ENCODE results near the gene EPHA8.

EPHA8 gene

DNA sequence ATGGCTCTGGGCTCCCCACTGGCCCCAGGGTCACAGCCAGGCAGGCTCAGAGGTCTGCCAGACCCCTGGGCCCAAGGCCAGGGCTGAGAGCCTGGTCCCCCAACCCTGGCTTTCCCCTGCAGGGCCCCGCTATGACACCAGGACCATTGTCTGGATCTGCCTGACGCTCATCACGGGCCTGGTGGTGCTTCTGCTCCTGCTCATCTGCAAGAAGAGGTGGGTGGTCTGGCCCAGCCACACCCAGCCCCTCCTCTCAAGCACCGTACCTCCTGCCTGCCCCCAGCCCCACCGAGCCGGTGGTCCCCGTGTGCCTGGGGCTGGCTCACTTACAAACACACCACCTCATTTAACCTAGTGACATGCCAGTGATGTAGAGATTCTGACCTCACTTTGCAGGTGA, 31.8 kb downstream of the EPHA8 start:
- DNase-seq, result no peak

- DNase-seq, result no peak
Measured at GRCh38 chr1:22597301-22597965, 34.1 kb downstream of the EPHA8 start.

- no peak for DNase-seq
Measured at GRCh38 chr1:22597996-22598395, 34.7 kb downstream of the EPHA8 start.

GRCh38 chr1:22598736-22599135, 35.4 kb downstream of the EPHA8 start:
- no peak for DNase-seq

DNA sequence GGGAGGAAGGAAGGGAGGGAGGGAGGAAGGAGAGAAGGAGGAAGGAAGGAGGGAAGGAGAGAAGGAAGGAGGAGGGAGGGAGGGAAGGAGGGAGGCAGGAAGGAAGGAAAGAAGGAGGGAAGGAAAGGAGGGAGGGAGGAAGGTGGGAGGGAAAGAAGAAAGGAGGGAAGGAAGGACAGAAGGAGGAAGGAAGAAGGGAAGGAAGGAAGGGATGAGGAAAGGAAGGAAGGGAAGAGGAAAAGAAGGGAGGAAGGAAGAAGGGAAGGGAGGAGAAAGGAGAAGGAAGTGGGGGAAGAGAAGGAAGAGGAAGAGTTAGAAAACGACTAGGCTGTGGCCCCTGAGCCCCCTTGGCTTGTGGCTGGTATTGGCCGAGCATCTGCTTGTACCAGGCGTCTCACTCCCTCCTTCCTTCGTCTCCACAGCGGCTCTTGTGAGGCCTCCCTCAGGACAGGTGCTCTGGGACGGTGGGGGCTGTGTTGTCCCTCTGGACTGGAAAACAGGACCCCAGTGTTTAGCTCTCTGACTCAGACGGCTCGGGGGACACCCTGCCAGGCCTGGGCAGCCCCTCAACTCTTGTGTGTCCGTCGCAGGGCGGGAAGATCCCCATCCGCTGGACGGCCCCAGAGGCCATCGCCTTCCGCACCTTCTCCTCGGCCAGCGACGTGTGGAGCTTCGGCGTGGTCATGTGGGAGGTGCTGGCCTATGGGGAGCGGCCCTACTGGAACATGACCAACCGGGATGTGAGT, 37.0 kb downstream of the EPHA8 start:
- no peak for DNase-seq

GRCh38 chr1:22600817-22601605, 37.7 kb downstream of the EPHA8 start:
- no peak for DNase-seq

DNA sequence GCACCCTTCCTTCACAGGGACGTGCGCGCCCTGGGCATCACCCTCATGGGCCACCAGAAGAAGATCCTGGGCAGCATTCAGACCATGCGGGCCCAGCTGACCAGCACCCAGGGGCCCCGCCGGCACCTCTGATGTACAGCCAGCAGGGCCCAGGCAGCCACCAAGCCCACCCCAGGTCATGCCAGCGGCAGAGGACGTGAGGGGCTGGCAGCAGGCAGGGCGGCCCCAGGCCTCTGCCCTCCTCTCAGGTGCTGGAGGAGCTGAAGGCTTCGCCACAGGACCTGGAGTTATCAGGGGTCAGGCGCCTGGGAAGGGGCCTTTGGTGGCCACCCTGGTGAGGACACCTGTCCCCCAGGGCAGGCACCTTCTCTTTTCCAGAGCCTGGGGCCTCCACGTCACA, 38.3 kb downstream of the EPHA8 start:
- no peak for DNase-seq

- DNase-seq, result no peak
Measured at GRCh38 chr1:22602060-22602740, 38.9 kb downstream of the EPHA8 start.

DNA sequence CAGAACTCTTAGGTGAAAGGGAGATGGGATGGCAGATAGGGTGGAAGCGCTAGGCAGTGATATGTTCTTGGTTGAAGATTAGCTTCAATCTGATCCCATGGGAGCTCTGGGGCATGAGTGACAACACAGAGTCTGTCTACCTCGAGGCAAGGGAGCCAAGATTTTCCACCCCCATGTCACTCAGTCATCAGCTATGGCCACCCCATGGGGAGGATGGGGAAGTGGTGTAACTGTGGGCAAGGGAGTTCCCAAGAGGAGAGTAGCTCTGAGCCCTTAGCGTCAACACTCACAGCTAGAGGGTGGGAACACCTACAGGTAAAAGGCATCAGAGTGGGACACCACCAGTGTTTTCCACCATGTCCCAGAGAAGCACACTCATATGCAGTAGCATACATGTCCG, 42.9 kb downstream of the EPHA8 start:
- no peak for DNase-seq

- DNase-seq, result no peak
Measured at GRCh38 chr1:22607154-22607553, 43.9 kb downstream of the EPHA8 start.

DNA sequence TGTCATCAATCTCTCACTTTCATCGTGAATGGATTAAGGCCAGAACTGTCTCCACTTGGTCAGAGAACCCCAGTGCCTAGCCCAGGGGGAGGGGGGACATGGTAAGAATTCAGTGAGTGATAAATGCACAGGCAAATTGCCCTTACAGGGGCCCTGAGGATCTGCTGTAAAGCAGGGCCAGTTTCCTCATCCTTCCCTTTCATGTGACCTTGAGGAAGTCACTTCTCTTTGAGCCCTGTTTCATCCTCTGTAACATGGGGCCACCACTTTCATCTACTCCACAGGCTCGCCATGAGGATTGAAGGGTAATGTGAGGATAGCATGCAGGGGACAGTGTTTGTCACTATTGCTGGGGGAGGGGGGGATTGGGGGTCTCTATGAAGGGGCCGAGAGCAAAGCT, 45.1 kb downstream of the EPHA8 start:
- no peak for DNase-seq

DNA sequence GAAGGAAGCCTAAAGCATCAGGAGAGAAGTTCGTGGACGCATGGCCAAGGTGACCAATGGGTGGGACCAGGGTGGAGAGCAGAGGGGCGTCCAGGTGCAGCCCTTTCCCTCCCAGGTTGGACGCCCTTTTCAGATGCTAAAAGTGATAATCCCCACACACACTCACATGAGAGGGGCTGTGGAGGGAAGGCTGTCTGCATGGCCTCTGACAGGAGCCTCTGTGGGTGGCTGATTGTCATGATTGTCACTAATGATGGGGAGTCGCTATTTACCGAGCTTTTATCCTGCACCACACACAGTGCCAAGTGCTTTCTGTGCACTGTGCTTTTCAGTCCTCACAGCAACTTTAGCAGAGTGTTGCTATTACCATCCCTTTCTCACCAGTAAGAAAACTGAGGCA, 46.0 kb downstream of the EPHA8 start:
- DNase-seq, result no peak

GRCh38 chr1:22611530-22611947, 48.2 kb downstream of the EPHA8 start:
- DNase-seq, result no peak

DNA sequence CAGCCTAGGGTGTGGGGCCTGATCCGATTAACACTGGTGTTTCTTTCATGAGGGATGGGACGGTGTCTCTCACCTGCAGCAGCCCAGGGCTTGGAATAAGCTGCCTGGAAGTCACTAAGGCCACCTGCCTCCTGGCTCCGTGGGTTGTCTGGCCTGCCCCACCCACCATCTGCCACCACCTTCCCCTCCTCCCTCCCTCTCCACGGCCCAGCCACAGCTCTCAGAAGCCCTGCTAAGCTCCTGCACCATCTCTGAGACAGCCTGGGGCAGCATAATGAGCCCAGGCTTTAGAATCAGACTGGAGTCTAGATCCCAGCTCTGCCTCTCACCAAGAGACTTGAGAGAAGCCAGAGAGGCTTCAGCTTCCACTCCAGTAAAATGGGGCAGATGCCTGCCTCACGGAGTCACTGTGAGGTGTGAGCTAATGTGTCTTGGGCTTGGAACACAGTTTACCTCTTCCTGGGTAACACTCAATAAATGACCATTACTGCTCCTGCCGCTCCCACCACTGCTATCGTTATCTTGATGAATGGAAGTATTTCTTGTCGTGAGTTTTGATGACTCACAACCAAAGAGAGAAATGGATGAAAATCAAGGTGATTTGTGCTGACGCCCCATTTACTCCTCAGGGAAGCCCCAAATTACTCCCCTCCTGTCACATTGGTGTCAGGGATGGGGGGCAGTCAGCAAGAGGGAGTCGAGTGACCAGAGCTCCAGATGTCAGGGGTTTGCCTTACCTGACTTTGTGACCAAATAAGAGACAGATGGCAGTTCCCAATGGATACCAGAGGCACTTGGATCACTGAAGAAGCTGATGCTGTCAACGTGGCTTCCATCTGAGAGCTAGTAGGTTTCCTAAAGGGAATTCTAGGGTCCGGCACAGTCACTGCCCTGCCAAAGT, 49.6 kb downstream of the EPHA8 start:
- DNase-seq, result no peak

DNA sequence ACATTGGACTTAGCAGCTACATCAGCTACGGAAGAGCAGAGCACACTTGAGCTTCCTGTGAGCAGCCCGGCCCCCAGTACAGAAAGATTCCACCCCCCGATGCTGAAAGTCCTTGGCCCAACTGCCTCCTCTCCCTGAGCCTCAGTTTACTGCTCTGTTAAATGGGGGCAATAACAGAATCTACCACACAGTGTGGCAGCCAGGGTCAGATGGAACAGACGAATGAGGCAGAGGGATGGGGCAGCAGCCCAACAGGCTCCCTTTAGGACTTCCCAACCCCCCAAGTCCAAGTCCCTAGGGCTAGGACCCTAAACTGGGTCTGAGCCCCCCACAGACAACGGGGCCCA, 50.3 kb downstream of the EPHA8 start:
- DNase-seq, result no peak

GRCh38 chr1:22613951-22614350, 50.7 kb downstream of the EPHA8 start:
- no peak for DNase-seq

DNA sequence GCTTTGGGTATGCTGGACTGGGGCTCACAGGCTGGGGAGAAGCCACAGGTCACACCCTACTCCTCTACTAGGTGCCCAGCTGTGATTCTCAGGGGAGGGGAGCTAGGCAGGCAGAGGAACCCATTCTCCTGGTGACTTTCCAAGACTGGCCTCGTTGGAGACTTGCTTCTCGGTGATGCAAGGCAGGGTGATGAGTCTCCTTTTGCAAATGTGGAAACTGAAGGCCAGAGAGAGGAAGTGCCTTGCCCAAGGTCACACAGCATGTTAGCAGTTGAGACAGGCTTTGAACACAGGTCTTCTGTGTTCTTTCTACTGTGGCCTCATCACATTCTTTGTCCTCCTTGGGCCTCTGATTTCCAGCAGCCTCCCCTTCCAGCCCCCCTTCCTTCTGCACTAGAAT, 52.6 kb downstream of the EPHA8 start:
- DNase-seq, result no peak

DNA sequence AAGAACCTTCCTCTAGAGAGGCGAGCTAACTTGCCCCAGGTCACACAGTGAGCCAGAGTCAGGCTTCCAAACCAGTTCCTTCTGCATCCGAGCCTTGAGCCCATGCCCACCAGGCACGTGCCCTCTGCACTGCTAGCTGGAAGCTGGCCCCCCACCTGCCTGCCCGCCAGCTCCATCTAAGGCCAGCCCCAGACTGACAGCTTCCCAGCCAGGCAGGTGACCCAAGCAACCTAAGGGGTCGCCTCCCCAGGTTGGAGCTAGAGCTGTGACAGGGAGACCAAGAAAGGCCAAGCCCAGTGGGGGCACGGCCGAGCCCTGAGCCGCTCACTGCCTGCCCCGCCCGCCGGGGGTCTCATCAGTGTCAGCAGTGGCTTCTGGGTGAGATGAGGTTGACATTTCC, 53.3 kb downstream of the EPHA8 start:
- DNase-seq, result no peak

DNA sequence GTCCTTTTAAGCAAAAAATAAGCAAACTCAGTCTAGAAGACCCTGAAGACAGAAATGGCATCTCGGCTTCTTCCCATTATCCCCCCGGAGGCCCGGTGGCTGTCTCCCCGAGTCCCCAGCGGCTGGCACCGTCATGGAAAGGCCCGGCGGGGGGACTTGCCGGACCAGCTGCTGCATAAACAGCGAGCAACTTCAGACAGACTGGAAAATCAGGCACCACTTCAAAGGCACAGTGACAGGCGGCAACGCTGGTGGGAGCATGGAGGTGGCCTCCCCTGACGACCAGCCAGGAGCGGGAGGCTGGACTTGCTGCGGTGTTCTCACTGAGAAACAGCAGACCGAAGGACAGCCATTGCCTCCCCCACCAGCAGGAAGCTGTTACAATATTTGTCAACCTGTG, 54.8 kb downstream of the EPHA8 start:
- no peak for DNase-seq

DNA sequence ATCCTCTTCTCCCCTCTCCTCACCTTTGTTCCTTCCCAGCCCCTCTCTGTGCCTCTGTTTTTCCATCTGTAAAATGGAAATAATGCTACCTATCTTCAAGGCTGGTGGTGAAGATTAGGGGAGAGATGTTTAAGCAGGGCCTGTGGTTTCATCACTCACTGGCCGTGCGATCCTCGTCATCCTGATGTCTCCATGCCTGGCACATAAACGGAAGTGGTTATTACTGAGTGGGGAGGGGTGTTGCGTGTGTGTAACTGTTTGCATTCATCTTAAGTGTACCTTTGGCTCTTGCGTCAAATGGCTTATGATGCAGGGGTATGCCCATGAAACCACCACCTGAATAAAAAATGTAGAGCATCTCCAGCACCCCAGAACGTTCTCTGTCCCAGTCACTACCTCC, 56.0 kb downstream of the EPHA8 start:
- DNase-seq, result no peak

DNA sequence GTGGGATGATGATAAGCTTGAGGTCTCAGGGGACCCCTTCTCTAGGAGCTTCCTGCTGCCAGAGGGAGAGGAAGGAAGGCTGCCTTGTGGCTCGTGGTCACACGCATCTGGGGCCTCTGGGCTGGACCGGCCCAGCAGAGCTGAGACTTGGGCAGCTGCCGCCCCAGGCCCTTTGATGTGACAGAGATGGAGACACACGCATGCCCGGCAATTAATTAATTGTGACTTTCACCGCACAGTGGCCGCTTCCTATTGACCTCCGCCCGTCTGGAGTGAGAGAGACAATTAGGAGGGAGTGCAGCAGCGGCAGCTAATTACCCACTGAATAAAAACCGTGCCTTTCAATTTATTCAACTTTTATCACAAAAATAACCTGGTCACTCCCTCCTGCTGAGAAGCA, 56.5 kb downstream of the EPHA8 start:
- DNase-seq, result no peak

DNA sequence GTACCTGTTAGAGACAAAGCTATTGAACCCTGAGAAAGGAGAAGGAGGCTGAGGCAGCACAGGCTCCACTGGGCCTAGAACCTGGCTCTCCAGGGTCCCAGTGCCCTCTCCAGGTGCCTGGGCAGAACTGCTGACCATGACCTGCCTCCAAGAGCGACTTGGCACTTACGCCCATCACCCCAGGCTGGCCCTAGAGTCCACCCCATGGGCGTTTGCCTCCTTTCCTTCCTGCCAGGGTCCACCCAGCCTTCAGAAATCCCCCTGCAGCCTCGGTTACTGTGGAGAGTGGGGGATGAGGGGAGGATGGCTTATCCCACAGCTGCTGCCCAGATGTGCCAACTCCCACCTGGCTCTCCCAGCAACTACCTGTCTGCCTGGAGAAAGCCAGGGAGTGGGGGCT, 58.5 kb downstream of the EPHA8 start:
- no peak for DNase-seq

Measured in CD4-positive, alpha-beta T cell treated with Interleukin-17A for 1 hour (primary cell).